H9 (cell line): ENCODE data around the gene PREX1. TPM values are rescaled to one million over a fixed set of nuclear protein-coding genes. Genes with fewer than 3 reads are reported as not detected.

Experiments
- DNase-seq: peaks from one replicate; pipeline ENCODE4 v3.0.0-alpha.2; 2017
- H2AFZ ChIP-seq: one replicate; pipeline ENCODE4 v1.6.1; 2013; ENCODE audit warnings: mild to moderate bottlenecking, low read length, control low read depth, moderate library complexity
- H2AK5ac ChIP-seq: 2 replicates; pipeline ENCODE4 v1.6.1; 2013; ENCODE audit warnings: low read length, control low read depth, mixed read lengths; ENCODE audit not compliant: insufficient read length
- H2BK120ac ChIP-seq: one replicate; pipeline ENCODE4 v1.6.1; 2013; ENCODE audit warnings: low read depth, mild to moderate bottlenecking, low read length, control low read depth, inconsistent platforms; ENCODE audit not compliant: poor library complexity, severe bottlenecking
- H2BK12ac ChIP-seq: 2 replicates; pipeline ENCODE4 v1.6.1; 2013; ENCODE audit warnings: low read length, control low read depth, mixed read lengths, low read depth; ENCODE audit not compliant: insufficient read length
- H2BK15ac ChIP-seq: 2 replicates; pipeline ENCODE4 v1.6.1; 2013; ENCODE audit warnings: low read depth, low read length, control low read depth
- H2BK20ac ChIP-seq: one replicate; pipeline ENCODE4 v1.6.1; 2013; ENCODE audit warnings: low read depth, mild to moderate bottlenecking, low read length, control low read depth, inconsistent platforms; ENCODE audit not compliant: poor library complexity, severe bottlenecking
- H2BK5ac ChIP-seq: 2 replicates; pipeline ENCODE4 v1.6.1; 2013; ENCODE audit warnings: low read length, control low read depth, mixed read lengths; ENCODE audit not compliant: insufficient read length
- H3K14ac ChIP-seq: 2 replicates; pipeline ENCODE4 v1.6.1; 2013; ENCODE audit warnings: low read length, control low read depth; ENCODE audit not compliant: insufficient read depth
- H3K18ac ChIP-seq: 2 replicates; pipeline ENCODE4 v1.6.1; 2013; ENCODE audit warnings: low read depth, mild to moderate bottlenecking, mixed read lengths, low read length, control low read depth; ENCODE audit not compliant: insufficient read length
- H3K23ac ChIP-seq: 2 replicates; pipeline ENCODE4 v1.6.1; 2013; ENCODE audit warnings: low read length, control low read depth, mixed read lengths, low read depth; ENCODE audit not compliant: insufficient read length
- H3K23me2 ChIP-seq: 2 replicates; pipeline ENCODE4 v1.6.1; 2013; ENCODE audit warnings: low read depth, mild to moderate bottlenecking, mixed read lengths, low read length, control low read depth; ENCODE audit not compliant: insufficient read length, poor library complexity, severe bottlenecking
- H3K27ac ChIP-seq: 2 replicates; pipeline ENCODE4 v1.5.1; 2013; ENCODE audit warnings: low read length, control low read depth, mixed read lengths, low read depth; ENCODE audit not compliant: insufficient read length
- H3K27me3 ChIP-seq: 2 replicates; pipeline ENCODE4 v1.6.1; 2013; ENCODE audit warnings: low read length, control low read depth, inconsistent platforms; ENCODE audit not compliant: insufficient read depth
- H3K4ac ChIP-seq: 2 replicates; pipeline ENCODE4 v1.6.1; 2013; ENCODE audit warnings: low read depth, mild to moderate bottlenecking, control low read depth, inconsistent platforms, low read length, moderate library complexity
- H3K4me1 ChIP-seq: 2 replicates; pipeline ENCODE4 v1.6.1; 2013; ENCODE audit warnings: low read length, control low read depth, inconsistent platforms; ENCODE audit not compliant: insufficient read depth
- H3K4me2 ChIP-seq: 2 replicates; pipeline ENCODE4 v1.6.1; 2013; ENCODE audit warnings: low read length, control low read depth, mixed read lengths; ENCODE audit not compliant: insufficient read length, insufficient read depth
- H3K56ac ChIP-seq: 2 replicates; pipeline ENCODE4 v1.6.1; 2013; ENCODE audit warnings: low read depth, mild to moderate bottlenecking, mixed read lengths, low read length, control low read depth; ENCODE audit not compliant: insufficient read length
- H3K79me1 ChIP-seq: 2 replicates; pipeline ENCODE4 v1.6.1; 2013; ENCODE audit warnings: low read depth, mild to moderate bottlenecking, moderate library complexity, low read length, control low read depth, inconsistent platforms; ENCODE audit not compliant: insufficient read depth, poor library complexity, severe bottlenecking
- H3K79me2 ChIP-seq: 2 replicates; pipeline ENCODE4 v1.6.1; 2013; ENCODE audit warnings: low read length, control low read depth, inconsistent platforms; ENCODE audit not compliant: insufficient read depth
- H3K9ac ChIP-seq: 2 replicates; pipeline ENCODE4 v1.6.1; 2013; ENCODE audit warnings: low read length, control low read depth, mixed read lengths; ENCODE audit not compliant: insufficient read length; ENCODE audit errors: extremely low read depth
- H3K9me3 ChIP-seq: one replicate; pipeline ENCODE4 v1.6.1; 2013; ENCODE audit warnings: low read depth, low read length, inconsistent platforms; ENCODE audit not compliant: control insufficient read depth
- H3T11ph ChIP-seq: one replicate; pipeline ENCODE4 v1.6.1; 2013; ENCODE audit warnings: mild to moderate bottlenecking, low read length, control low read depth, inconsistent platforms
- H4K20me1 ChIP-seq: one replicate; pipeline ENCODE4 v1.6.1; 2013; ENCODE audit not compliant: control insufficient read depth, insufficient read length, insufficient read depth
- H4K5ac ChIP-seq: 2 replicates; pipeline ENCODE4 v1.6.1; 2013; ENCODE audit warnings: low read depth, mild to moderate bottlenecking, mixed read lengths, low read length, control low read depth; ENCODE audit not compliant: insufficient read length
- H4K8ac ChIP-seq: replicated peaks from 2 replicates; pipeline ENCODE4 v1.6.1; 2013; ENCODE audit warnings: low read length, control low read depth, mixed read lengths, low read depth; ENCODE audit not compliant: insufficient read length
- H4K91ac ChIP-seq: 2 replicates; pipeline ENCODE4 v1.6.1; 2013; ENCODE audit warnings: low read depth, mild to moderate bottlenecking, moderate library complexity, mixed read lengths, low read length, control low read depth; ENCODE audit not compliant: insufficient read length
- H3K27ac Mint-ChIP-seq, 3 experiments: 2 replicates in 2 of 3; 3 replicates in 1 of 3; pipeline ENCODE4 v1.8.0; 2020 to 2021; ENCODE audit warnings: mixed read lengths in 3 of 3, mild to moderate bottlenecking in 1 of 3, moderate library complexity in 1 of 3
- H3K27me3 Mint-ChIP-seq: 2 replicates; pipeline ENCODE4 v1.8.0; 2021; ENCODE audit warnings: low read depth, mild to moderate bottlenecking, moderate library complexity, mixed read lengths
- H3K36me3 Mint-ChIP-seq, 3 experiments: 2 replicates in 2 of 3; 3 replicates in 1 of 3; pipeline ENCODE4 v1.8.0; 2020 to 2021; ENCODE audit warnings: low read depth in 3 of 3, mixed read lengths in 3 of 3; ENCODE audit not compliant: insufficient read depth in 1 of 3
- H3K4me1 Mint-ChIP-seq, 2 experiments: 2 replicates each; pipeline ENCODE4 v1.8.0; 2020; ENCODE audit warnings: mixed read lengths in 2 of 2
- H3K4me3 Mint-ChIP-seq, 2 experiments: 2 replicates in 1 of 2; 3 replicates in 1 of 2; pipeline ENCODE4 v1.8.0; 2020 to 2021; ENCODE audit warnings: mild to moderate bottlenecking in 2 of 2, mixed read lengths in 2 of 2, moderate library complexity in 1 of 2
- H3K9me3 Mint-ChIP-seq, 2 experiments: 2 replicates in 1 of 2; 3 replicates in 1 of 2; pipeline ENCODE4 v1.8.0; 2020; ENCODE audit warnings: mild to moderate bottlenecking in 2 of 2, mixed read lengths in 2 of 2, moderate library complexity in 1 of 2
- CTCF ChIP-seq: fragments of 200-600 bp; sonication (generic); conservative IDR thresholded peaks from 3 replicates; pipeline ENCODE4 v1.8.0; 2021; ENCODE audit warnings: antibody characterized with exemption, mild to moderate bottlenecking
- WGBS: extraction: QIAGEN DNeasy Blood & Tissue Kit; methylation state at CpG from one replicate; pipeline ENCODE4 v1.1.7; 2013; ENCODE audit warnings: missing lambda C conversion rate, low lambda C conversion rate, mixed read lengths; ENCODE audit not compliant: insufficient read length; ENCODE audit errors: extremely low coverage; 5-methylcytosine and 5-hydroxymethylcytosine counted together
- total RNA-seq: library from RNA; stranded (reverse); gene quantifications from 2 replicates; pipeline ENCODE4 v1.2.1, GENCODE V29; 2021

The PREX1 gene
- total RNA-seq, 1 experiment from 2014 or later, result 6.6 TPM

GRCh38 chr20:48640871-48641270, 186.9 kb downstream of the PREX1 start:
- 100% methylated on average over 1 of the region's 2 CpGs for WGBS

More at GRCh38 chr20:48640871-48641270, 186.9 kb downstream of the PREX1 start:
- no peak overlapping the region for H3K4me3 Mint-ChIP-seq
- H3K4me1 Mint-ChIP-seq, result no peaks in the 10 kb centered on the region
- no peak overlapping the region for H2BK5ac ChIP-seq
- H3T11ph ChIP-seq, result no peak overlapping the region
- H3K23me2 ChIP-seq, result no peaks in the 10 kb centered on the region
- no peak overlapping the region for H3K23ac ChIP-seq
- DNase-seq, result no peak
- H3K4me1 ChIP-seq, result no peaks in the 10 kb centered on the region
- no peak overlapping the region for H3K4ac ChIP-seq
- no peaks in the 10 kb centered on the region for H3K27me3 ChIP-seq
- H2BK120ac ChIP-seq, result no peak overlapping the region
- no peak overlapping the region for H2AFZ ChIP-seq
- H3K79me2 ChIP-seq, result no peaks in the 10 kb centered on the region
- H3K79me1 ChIP-seq, result no peaks in the 10 kb centered on the region
- H2BK15ac ChIP-seq, result no peak overlapping the region
- no peak overlapping the region for H4K91ac ChIP-seq
- no peaks in the 10 kb centered on the region for H3K9me3 Mint-ChIP-seq
- H3K14ac ChIP-seq, result no peak overlapping the region
- no peak overlapping the region for H4K5ac ChIP-seq
- no peak overlapping the region for H2BK20ac ChIP-seq
- no peak overlapping the region for H3K27ac Mint-ChIP-seq
- H3K9me3 ChIP-seq, result no peaks in the 10 kb centered on the region
- H3K9ac ChIP-seq, result no peak overlapping the region
- no peak overlapping the region for H3K18ac ChIP-seq
- no peak overlapping the region for H3K56ac ChIP-seq
- H2BK12ac ChIP-seq, result no peak overlapping the region
- no peak overlapping the region for H2AK5ac ChIP-seq
- no peak for TF ChIP-seq CTCF
- no peak overlapping the region for H3K27ac ChIP-seq
- H3K27me3 Mint-ChIP-seq, result no peaks in the 10 kb centered on the region
- peaks cover 3 to 12% (median 7%) of the 10 kb centered on the region in 3 experiments; a peak in 6 of 7 replicates for H3K36me3 Mint-ChIP-seq
- no peak overlapping the region for H3K4me2 ChIP-seq
- H4K20me1 ChIP-seq, result no peaks in the 10 kb centered on the region
- no peak overlapping the region for H4K8ac ChIP-seq
